GM21367 (cell line): ENCODE results near the gene EIF4E.
A peak's percentile ranks its signal among the peaks of the same experiment; 100 is the strongest.
"Not testable (repeated sequence)": the region's sequence is repeated elsewhere in the genome, so short reads cannot be mapped to it uniquely, and the experiment has no call there.

ENCODE experiments used
- ATAC-seq: cut with Tn5 transposase; IDR thresholded peaks from one replicate; pipeline ENCODE4 v1.9.1; 2021; ENCODE audit not compliant: unreplicated experiment

Gene EIF4E

DNA sequence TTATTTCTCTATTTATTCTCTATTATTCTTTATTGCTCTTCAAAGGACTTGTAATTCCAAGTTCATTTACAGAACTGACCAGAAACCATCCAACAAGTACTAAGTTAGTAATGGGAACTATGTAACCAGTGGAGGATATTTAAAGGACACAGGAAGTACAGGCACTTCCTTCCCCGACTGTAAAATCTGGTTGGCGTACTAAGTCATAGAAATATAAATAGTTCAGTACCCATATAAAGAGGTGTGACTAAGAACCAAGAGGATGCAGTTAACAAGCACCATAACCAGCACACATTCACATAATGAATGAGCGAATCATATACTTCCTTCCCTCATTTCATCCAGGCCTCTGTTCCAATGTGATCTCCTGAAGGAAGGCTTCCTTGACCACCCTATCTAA, 3.6 kb upstream of the EIF4E start:
- no peak for ATAC-seq

DNA sequence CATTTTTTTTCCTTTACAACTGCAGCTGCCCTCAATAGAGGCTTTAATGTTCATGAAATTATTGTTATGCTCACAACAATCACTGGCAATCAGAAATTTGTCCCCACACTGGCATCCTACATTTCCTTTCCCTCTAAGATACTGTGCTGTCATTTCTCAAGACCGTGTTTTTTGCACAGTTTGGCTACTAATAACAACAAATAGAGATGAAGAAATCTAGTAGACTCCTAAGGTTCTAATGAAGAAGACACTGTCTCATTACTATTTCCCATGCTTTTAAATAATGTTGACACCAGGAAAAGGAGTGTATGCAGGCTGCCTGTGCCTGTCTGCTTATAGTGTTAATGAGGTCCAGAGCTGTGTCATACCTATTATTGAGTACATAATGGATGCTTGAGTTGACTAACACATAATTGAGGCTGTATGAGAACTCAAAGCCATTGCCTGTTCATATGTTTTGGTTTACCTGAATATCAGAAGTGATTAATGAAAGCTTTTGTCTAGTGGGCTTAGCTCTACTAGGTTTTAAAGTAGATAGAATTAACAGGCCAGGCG, 1.5 kb upstream of the EIF4E start:
- ATAC-seq, result no peak

DNA sequence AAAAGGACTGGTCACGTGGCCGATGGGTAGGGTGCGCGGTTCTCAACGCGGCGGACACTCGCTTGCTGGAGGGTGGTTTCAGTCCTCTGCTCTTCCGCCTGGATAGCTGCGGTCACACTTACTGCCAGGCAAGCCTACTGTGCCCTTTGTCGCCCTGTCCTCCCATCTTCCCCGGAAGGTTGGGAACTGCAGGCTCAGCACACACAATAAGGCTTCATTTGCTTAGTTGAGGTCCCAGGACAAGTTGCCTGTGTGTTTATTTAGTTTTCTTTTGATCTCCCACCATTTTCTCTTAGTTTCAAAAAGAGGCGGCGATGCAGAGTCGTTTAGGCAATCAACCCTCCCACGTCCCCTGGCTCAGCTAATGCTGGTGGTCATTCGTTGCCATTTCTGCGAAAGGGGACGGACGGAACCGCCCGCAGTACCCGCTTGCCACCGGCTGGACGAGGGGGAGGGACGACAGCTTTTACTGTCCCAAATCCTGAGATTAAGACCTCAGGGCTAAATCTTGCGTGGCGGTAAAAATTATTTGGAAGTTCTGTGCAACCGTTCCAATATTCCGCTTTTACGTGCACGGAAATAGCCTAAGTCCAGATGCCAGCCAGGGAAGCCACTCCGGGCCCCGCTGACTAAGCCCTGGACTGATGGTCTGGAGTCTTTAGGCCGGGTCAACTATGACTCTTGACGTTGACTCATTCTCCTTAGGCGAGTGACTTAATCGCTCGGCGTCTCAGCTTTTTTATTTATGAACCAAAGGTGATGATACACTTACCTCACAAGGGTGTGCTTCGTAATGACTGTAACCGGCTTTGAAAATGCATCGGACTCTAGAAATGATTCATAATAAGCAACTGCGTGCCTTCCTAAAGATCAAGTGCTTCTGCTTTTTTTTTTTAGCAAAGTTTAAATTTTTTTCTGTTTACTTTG, 671 bp upstream of the EIF4E start:
- ATAC-seq, result peak; percentile 41

DNA sequence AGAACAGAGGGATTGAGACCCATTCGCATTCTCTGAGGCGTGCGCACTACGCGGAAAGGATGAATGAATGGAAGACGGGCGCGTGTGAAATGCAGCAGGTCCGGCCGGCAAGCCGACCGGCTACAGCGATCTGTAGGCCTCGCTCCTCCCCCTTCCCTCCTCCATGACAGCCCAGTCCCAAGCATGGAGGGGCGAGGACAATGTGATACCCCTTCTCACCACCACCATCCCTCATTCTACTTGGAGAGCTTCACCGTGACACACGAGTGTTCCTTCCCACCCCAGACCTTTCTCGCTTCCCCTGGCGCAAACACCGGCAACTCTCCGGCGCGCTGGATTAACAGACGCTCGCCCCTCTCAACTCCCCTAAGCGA, 815 bp downstream of the EIF4E start:
- peak; percentile 39 for ATAC-seq

DNA sequence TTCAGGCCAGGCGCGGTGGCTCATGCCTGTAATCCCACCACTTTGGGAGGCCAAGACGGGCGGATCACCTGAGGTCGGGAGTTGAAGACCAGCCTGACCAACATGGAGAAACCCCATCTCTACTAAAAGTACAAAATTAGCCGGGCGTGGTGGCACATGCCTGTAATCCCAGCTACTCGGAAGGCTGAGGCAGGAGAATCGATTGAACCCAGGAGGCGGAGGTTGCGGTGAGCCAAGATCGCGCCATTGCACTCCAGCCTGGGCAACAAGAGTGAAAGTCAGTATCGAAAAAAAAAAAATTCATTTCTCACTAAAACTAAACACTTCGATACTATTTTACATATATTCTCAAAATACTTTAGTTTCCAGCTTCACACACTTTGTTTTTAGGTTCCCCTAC, 2.7 kb downstream of the EIF4E start:
- ATAC-seq, result not testable (repeated sequence)

DNA sequence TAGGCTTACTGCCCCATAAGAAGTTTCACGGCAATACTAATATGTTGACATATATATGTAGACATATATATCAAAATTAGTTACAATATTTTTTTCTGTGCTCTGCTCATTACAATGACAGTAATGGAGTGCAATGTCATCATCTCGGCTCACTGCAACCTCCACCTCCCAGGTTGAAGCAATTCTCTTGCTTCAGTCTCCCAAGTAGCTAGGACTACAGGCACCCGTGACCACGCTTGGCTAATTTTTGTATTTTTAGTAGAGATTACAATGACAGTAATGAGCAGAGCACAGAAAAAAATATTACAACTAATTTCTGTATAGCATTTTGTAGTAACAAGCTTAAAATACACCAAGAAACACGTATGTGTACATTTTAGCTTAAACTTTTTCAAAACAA, 7.6 kb downstream of the EIF4E start:
- ATAC-seq, result no peak

DNA sequence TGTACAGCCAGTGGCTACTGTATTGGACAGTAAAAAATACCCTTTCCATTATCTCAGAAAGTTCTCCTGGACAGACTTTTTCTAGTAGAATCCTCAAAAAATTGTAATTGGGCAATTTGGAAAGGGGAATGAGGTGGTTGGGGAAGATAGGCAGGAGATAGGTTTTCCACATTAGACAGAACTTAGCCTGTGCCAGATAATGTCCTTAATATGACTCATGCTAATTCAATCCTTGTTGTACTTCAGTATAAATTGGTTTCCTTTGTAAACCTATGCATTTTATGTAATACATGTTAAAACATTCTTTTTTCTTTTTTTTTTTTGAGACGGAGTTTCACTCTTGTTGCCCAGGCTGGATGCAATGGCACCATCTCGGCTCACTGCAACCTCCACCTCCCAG, 8.9 kb downstream of the EIF4E start:
- ATAC-seq, result no peak

DNA sequence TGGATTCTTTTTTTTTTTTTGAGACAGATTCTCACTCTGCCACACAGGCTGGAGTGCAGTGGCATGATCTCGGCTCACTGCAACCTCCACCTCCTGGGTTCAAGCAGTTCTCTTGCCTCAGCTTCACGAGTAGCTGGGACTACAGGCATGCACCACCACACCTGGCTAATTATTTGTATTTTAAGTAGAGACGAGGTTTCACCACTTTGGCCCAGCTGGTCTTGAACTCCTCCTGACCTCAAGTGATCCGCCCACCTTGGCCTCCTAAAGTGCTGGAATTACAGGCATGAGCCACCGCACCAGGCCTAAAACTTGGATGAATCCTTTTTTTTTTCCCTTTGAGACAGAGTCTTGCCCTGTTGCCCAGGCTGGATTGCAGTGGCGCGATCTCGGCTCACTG, 18.2 kb downstream of the EIF4E start:
- ATAC-seq, result not testable (repeated sequence)

DNA sequence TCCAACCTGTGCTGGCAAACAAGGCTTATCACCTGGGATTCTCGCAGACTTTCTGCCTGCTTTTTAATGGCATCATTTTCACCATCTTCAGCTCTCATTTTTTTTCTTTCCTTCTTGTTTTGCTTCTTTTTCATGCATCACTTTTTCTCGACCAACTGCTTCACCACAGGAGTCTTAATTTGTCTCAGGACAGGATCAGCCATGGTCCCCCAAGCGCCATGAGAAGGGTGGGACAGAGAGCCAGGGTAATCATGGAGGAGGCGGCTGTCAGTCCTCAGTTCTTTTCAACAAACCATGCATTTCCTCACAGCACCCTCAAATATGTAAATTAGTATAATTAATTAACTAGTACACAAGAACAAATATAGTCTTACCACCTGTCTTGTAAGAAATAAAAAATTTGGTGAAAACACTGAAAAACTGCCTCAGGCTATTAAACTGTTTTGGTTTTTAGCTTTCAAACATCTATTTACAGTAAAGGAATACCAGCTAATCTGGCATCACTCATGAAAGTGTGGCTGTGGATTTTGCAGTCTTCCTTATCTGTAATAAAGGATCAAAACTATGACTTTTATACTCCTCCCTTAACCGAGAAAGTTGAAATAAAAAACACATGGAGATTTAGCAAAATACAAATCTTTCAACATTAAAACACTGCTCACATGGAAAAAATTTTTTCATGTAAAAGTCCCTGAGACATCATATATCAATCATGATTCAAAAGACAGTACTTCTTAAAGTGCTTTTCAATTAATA, 19.1 kb downstream of the EIF4E start:
- ATAC-seq, result no peak

DNA sequence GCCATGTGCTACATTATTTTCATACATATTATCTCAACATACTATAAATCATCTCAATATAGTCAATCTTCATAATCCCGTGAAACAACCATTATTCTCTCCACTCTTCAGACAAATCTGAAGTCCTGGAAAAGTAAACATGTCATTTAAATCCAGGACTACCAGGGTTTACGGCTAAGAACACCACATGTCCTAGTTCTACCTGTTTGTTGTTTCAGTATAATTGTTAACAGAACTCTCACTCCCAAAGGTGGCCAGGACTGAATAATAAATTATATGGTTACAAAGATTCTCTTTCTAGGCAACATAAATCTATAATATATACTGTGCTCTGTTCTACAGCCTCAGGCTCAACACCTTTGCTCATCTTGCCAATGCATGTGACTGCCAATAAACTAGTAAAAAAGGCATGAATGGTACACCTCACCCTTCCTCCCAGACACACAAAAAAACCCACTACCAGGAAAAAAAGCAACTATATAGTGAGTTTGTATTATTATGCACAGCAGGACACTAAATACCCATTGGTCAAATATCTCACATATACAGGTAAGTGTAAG, 20.1 kb downstream of the EIF4E start:
- ATAC-seq, result no peak

DNA sequence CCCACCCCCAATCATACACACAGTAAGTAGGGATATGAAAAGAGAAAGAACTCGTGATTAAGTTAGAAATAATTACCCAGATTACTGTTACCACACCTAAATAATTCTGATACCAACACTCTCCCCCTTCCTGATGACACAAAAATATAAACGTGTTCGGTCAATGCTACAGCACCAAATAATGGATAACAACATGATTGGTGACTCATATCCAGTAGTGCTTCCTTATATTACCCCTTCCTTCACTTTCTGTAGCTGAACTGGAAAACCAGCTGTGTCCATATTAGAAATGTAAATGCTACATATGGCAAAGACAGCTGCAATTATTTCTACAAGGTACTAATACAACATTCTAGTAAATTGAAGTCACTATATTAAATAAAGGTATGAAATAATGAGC, 20.8 kb downstream of the EIF4E start:
- ATAC-seq, result no peak

DNA sequence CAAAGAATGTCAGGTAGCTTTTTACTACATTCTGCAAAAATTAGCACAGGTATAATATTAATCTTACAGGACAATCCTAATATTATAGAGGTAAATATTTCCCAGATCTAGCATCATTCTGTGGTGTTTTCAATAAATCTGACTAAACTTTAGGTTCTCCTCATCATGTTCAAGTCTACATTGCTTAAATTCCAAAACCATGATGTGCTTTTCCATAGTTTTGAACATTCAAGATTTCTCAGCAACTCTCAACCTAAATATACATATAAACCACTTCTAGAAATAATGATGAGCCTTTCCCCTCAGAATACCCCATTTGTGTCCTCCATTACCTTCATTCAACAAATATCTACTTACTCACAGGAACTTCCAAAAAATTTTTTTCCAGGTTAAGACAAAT, 23.1 kb downstream of the EIF4E start:
- ATAC-seq, result no peak

DNA sequence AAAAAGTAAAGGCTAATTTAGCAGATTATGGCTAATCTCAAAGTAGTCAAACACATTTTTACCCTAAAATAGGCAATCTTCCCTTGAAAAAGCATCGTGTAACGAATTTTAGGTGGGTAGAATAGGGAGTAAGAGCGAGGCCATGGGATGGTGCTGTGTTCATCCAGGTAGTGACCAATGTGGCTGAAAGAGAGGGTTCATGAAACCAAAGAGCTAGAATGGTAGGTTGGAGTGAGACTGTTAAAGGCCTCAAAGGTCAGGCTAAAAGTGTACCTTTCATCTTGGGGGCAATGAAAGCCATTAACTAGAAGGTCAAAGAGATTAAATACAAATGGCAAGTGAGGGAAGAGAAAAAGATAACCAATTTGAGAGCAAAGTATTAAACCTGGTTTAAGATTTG, 23.6 kb downstream of the EIF4E start:
- ATAC-seq, result no peak

DNA sequence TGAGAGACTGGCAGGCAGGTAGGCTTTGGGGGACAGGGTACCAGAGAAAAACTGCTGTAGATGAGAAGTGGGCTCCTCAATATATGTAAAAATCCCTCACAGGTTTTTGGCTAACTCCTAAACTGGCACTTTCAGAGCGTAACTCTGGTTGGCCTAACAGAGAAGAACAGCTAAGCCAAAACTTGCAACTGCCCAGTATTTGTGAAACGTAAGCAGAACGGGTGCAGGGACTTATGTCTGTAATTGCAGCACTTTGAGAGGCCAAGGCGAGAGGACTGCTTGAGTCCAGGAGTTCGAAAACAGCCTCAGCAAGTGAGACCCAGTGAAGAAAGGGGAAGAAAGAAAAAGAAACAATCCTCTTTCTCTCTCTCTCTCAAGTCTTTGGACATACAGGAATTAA, 25.0 kb downstream of the EIF4E start:
- no peak for ATAC-seq

DNA sequence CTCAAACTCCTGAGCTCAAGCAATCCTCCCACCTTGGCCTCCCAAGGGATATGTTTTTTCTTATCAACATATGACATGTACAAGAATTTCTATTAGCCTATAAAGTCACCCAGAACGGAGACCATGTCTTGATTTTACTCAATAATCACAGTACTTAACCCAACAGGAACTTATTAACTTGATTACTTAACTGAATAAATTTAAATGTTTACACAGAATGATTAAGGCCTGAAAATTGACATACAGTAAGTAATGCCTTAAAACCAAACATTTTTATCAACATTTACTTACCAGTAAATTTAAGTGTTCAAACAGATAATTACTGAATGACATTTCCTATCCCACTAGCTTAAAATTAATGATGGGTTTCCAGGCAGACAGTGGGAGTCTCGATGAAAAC, 25.4 kb downstream of the EIF4E start:
- ATAC-seq, result no peak

DNA sequence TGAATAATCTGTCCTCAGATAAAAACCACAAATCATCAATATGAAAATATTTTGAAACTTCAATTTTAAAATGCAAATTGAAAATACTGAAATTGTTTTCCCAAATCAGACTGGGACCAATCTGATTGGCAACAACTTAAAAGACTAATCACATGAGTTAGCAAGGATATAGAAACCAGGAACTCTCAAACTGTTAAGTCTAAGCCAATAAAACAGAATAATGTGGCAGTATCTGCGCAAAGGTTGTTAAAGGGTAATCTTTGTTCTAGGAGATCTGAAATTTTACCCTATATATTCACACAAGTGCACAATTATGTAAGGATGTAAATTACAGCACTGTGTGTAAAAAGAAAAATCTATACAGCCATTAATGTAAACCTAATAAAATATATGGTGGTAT, 29.7 kb downstream of the EIF4E start:
- no peak for ATAC-seq

DNA sequence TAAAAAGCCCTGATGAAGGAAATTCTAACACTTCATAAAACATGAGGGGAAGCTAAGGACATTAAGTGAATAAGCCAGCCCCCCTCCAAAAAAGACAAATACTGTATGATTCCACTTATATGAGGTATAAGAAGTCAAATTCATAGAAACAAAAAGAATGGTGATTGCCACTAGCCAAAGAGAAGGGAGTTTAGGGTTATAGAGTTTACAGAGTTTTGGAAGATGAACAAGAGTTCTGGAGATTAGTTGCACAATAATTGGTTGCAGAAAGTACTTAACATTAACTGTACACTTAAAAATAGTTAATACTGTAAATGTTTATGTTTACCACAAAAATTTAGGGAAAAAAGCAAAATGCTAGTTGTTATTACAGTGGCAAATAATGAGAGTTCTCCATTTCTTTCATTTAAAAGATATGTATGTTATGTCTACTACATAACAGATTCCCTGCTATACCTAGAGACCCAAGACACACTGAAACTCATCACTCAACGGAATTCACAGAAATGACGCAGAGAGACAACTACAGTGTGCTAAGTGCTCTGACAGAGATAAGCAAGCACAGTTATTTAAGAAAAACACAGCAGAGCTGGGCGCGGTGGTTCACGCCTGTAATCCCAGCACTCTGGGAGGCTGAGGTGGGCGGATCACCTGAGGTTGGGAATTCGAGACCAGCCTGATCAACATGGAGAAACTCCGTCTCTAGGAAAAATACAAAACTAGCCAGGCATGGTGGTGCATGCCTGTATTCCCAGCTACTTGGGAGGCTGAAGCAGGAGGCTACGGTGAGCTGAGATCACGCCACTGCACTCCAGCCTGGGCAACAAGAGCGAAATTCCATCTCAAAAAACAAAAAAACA, 37.2 kb downstream of the EIF4E start:
- ATAC-seq, result no peak

DNA sequence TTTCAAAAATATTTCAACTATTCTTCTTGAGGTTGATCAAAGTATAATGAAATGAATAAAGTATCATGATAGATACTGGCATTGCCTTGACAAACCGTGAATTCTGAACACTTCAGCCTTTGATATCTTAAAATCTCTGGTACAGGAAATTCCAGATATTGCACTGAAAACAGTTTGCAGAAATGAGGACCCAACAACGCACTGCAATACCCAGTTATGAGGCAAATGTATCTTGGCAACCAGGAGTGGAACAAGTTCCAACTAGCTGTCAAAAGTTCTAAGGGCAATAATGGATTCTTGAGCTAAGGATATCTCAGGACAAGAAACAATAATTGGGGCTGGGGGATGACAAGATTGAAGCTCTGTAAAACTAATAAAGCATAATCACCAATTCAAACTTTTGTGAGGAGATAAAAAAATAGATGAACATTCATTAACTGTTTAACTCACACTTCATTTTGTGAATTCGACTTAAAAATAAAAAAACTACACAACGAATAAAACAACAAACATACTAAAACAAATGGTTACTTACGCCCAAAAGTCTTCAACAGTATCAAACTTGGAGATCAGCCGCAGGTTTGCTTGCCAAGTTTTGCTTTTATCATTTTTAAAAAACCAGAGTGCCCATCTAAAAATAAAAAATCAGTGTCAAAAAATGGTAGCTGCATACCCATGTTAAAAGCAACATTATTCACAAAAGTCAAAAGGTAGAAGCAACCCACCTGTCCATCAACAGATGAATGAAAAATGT, 38.1 kb downstream of the EIF4E start:
- no peak for ATAC-seq

DNA sequence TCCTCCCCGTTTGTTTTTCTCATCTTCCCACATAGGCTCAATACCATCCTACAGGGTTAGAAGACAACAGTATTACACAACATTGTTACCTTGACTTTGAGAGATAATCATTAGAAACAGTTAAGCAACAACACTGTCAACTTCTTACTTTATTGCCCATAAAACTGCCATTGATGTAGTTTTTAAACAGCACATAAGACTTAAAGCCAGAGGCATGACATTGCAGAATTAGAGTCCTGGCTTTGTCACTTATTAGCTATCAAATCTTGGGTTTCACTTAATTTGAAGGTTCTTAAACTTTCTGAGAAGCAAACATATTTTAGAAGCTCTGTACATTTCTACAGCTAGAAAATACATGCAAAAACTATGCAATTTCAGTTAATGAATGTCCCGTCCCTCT, 41.8 kb downstream of the EIF4E start:
- ATAC-seq, result no peak

DNA sequence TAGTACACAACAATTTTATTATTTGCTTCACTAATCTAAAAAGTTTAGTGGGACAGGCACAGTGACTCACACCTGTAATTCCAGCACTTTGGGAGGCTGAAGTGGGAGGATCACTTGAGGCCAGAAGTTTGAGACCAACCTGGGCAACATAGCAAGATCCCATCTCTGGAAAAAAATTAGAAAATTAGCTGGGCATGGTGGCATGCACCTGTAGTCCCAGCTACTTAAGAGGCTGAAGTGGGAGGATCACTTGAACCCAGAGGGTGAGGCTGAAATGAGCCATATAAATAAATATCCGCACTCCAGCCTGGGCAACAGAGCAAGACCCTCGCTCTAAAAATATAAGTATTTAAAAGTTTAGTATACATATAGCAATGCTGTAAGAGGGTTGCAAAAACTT, 42.6 kb downstream of the EIF4E start:
- not testable (repeated sequence) for ATAC-seq
